Upper lobe of left lung (tissue), 6 donors: Measurements from ENCODE around the gene USP6NL. TPM values are rescaled to one million over a fixed set of nuclear protein-coding genes. Genes with fewer than 3 reads are reported as not detected.
"Not testable (repeated sequence)": the region's sequence is repeated elsewhere in the genome, so short reads cannot be mapped to it uniquely, and the experiment has no call there.

Source experiments
- ATAC-seq, 2 donors: fragments of 200-7000 bp; cut with Tn5 transposase; one replicate each; pipeline ENCODE4 v1.9.1; 2022; ENCODE audit warnings: mild to moderate bottlenecking in 2 of 2, moderate library complexity in 2 of 2; ENCODE audit not compliant: low FRiP score in 2 of 2
- DNase-seq, 2 donors: peaks; one replicate each; pipeline ENCODE4 v3.0.0-alpha.2; 2019 to 2020
- H3K27ac ChIP-seq, 4 donors: fragments of 200-600 bp; sonication (generic); one replicate each; pipeline ENCODE4 v1.5.1; 2016 to 2019
- H3K27me3 ChIP-seq, 4 donors: fragments of 200-600 bp; sonication (generic); one replicate each; pipeline ENCODE4 v1.5.1; 2017 to 2019
- H3K36me3 ChIP-seq, 4 donors: fragments of 200-600 bp; sonication (generic); one replicate each; pipeline ENCODE4 v1.5.1; 2016 to 2019
- H3K4me1 ChIP-seq, 4 donors: fragments of 200-600 bp; sonication (generic); one replicate each; pipeline ENCODE4 v1.5.1; 2018 to 2019
- H3K4me3 ChIP-seq, 4 donors: fragments of 200-600 bp; sonication (generic); one replicate each; pipeline ENCODE4 v1.5.1; 2017 to 2019; ENCODE audit warnings: mild to moderate bottlenecking in 2 of 4, moderate library complexity in 1 of 4
- H3K9me3 ChIP-seq, 4 donors: fragments of 200-600 bp; sonication (generic); one replicate each; pipeline ENCODE4 v1.5.1; 2018 to 2019
- CTCF ChIP-seq, 6 experiments: fragments of 450-650 bp in 4 of 6; fragments of 200-600 bp in 2 of 6; sonication (generic) in 2 of 6; IDR thresholded peaks; one replicate each; pipeline ENCODE4 v1.5.1; 2016 to 2019; ENCODE audit warnings: antibody characterized with exemption in 6 of 6
- EP300 ChIP-seq, 4 donors: sonication (generic); formaldehyde crosslinking; IDR thresholded peaks; one replicate each; pipeline ENCODE4 v1.5.1; 2017; ENCODE audit warnings: antibody characterized with exemption in 4 of 4, control low read depth in 2 of 4
- POLR2A ChIP-seq, 4 donors: fragments of 450-650 bp; IDR thresholded peaks; one replicate each; pipeline ENCODE4 v1.5.1; 2016 to 2017; ENCODE audit warnings: antibody characterized with exemption in 4 of 4, mild to moderate bottlenecking in 2 of 4
- POLR2AphosphoS5 ChIP-seq, 2 donors: sonication (generic); formaldehyde crosslinking; IDR thresholded peaks; one replicate each; pipeline ENCODE4 v1.5.1; 2017; ENCODE audit warnings: antibody characterized with exemption in 2 of 2
- WGBS, 2 donors: methylation state at CpG; one replicate each; pipeline ENCODE4 v1.1.5; 2017 to 2018; 5-methylcytosine and 5-hydroxymethylcytosine counted together
- total RNA-seq, 6 donors: library from RNA; depleted of rRNA in 4 of 6; stranded (reverse); fragments of >200 nt in 4 of 6; gene quantifications; one replicate each; pipeline versions ENCODE4 v1.1.0 to v1.2.1, GENCODE V29; 2016 to 2021
- donor health status: DM: no; HTN: no; CAD: no; lungs with moderate emphysema.
- donor health status: DM: no; HTN: yes; CAD: no; lungs with severe emphysema.

The USP6NL gene
- total RNA-seq, 6 donors from 2014 or later = 16.4 to 28.6 (median 21.8) TPM

GRCh38 chr10:11494923-11495322 lies 116.5 kb downstream of the USP6NL start:
- H3K4me1 ChIP-seq, ATAC-seq, H3K27me3 ChIP-seq, H3K9me3 ChIP-seq, H3K4me3 ChIP-seq, H3K27ac ChIP-seq: not testable (repeated sequence)
- H3K36me3 ChIP-seq = peaks cover 0 to 27% (median 11%) of the 10 kb centered on the region in 4 donors
- TF ChIP-seq CTCF (IDR thresholded peaks at IDR 0.05) = peak in 2 of 6 experiments; percentile 17 to 37
- DNase-seq = peak in 1 of 2 donors; percentile 30
- WGBS, 2 donors = 72 to 84% methylated on average over 11 to 12 of the region's 13 CpGs

GRCh38 chr10:11493646-11494045 lies 117.8 kb downstream of the USP6NL start:
- no peaks in the 10 kb centered on the region for H3K4me1 ChIP-seq
- H3K27ac ChIP-seq = no peak overlapping the region
- DNase-seq (peak in 1 of 2 donors; percentile 61), ATAC-seq (no peak)
- TF ChIP-seq CTCF (IDR thresholded peaks at IDR 0.05) (no peak), EP300 (IDR thresholded peaks at IDR 0.05) (no peak), POLR2A (IDR thresholded peaks at IDR 0.05) (no peak), POLR2AphosphoS5 (IDR thresholded peaks at IDR 0.05) (no peak)
- no peak overlapping the region for H3K4me3 ChIP-seq
- peaks cover 0 to 35% (median 13%) of the 10 kb centered on the region in 4 donors for H3K36me3 ChIP-seq
- 95 to 99% methylated on average over 6 of the region's 6 CpGs for WGBS, 2 donors
- no peaks in the 10 kb centered on the region for H3K27me3 ChIP-seq
- no peaks in the 10 kb centered on the region for H3K9me3 ChIP-seq

DNA sequence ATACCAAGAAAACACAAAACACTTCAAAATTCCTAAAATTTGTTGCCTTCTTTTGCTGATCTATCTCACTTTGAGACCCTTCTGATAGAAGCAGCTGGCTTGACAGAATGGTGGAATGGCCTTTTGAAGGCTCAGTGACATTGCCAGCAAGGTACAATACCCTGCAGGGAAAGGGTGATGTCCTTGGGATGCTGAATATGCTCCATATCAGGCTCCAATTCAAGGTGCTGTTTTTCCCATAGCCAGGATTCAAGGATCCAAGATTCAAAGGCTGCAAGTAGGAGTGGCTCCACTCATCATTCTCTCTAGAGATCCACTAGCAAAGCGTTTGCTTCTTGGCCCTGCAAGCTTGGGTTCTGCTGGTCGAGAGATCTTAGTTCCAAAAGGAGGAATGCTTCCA lies 120.4 kb downstream of the USP6NL start:
- H3K36me3 ChIP-seq = peaks cover 0 to 47% (median 13%) of the 10 kb centered on the region in 4 donors
- 93 to 100% methylated on average over 2 of the region's 2 CpGs for WGBS, 2 donors

GRCh38 chr10:11489591-11489990 lies 121.9 kb downstream of the USP6NL start:
- DNase-seq (no peak), ATAC-seq (no peak)
- Histone ChIP-seq H3K36me3 (peaks cover 0 to 57% (median 13%) of the 10 kb centered on the region in 4 donors), H3K27me3 (no peaks in the 10 kb centered on the region), H3K9me3 (no peaks in the 10 kb centered on the region), H3K27ac (no peak overlapping the region), H3K4me1 (no peaks in the 10 kb centered on the region), H3K4me3 (no peak overlapping the region)
- 92 to 97% methylated on average over 2 of the region's 2 CpGs for WGBS, 2 donors
- no peak for TF ChIP-seq POLR2A (IDR thresholded peaks at IDR 0.05)
- TF ChIP-seq CTCF (IDR thresholded peaks at IDR 0.05) = no peak
- no peak for TF ChIP-seq EP300 (IDR thresholded peaks at IDR 0.05)
- TF ChIP-seq POLR2AphosphoS5 (IDR thresholded peaks at IDR 0.05) = no peak

More for the DNA sequence above, 120.4 kb downstream of the USP6NL start:
- Histone ChIP-seq H3K27me3 (no peaks in the 10 kb centered on the region), H3K27ac (no peak overlapping the region), H3K9me3 (no peaks in the 10 kb centered on the region), H3K4me3 (no peak overlapping the region), H3K4me1 (no peaks in the 10 kb centered on the region)
- no peak for TF ChIP-seq POLR2A (IDR thresholded peaks at IDR 0.05)
- TF ChIP-seq POLR2AphosphoS5 (IDR thresholded peaks at IDR 0.05) = no peak
- no peak for TF ChIP-seq CTCF (IDR thresholded peaks at IDR 0.05)
- TF ChIP-seq EP300 (IDR thresholded peaks at IDR 0.05) = no peak
- DNase-seq (no peak), ATAC-seq (no peak)

- 86 to 95% methylated on average over 4 of the region's 4 CpGs for WGBS, 2 donors
- no peak for ATAC-seq
- TF ChIP-seq CTCF (IDR thresholded peaks at IDR 0.05) (no peak), EP300 (IDR thresholded peaks at IDR 0.05) (no peak), POLR2A (IDR thresholded peaks at IDR 0.05) (no peak)
- H3K27ac ChIP-seq = no peak overlapping the region
- H3K4me1 ChIP-seq = no peaks in the 10 kb centered on the region
- no peak for DNase-seq
- no peaks in the 10 kb centered on the region for H3K9me3 ChIP-seq
- H3K36me3 ChIP-seq = peaks cover 0 to 58% (median 13%) of the 10 kb centered on the region in 4 donors
- no peak overlapping the region for H3K4me3 ChIP-seq
- H3K27me3 ChIP-seq = no peaks in the 10 kb centered on the region
These were observed 123.3 kb downstream of the USP6NL start for GRCh38 chr10:11488126-11488525.
